HG03571 (cell line): ENCODE data around the gene AGR3.
"Not testable (repeated sequence)": the region's sequence is repeated elsewhere in the genome, so short reads cannot be mapped to it uniquely, and the experiment has no call there.

Source experiments
- ATAC-seq: cut with Tn5 transposase; IDR thresholded peaks from one replicate; pipeline ENCODE4 v1.9.1; 2021; ENCODE audit not compliant: unreplicated experiment

Gene AGR3

GRCh38 chr7:16891874-16892643, 10.3 kb upstream of the AGR3 start:
- ATAC-seq = no peak

GRCh38 chr7:16891338-16891737, 9.6 kb upstream of the AGR3 start:
- no peak for ATAC-seq

- no peak for ATAC-seq
Observed at GRCh38 chr7:16889851-16890415, 8.2 kb upstream of the AGR3 start.

GRCh38 chr7:16889305-16889704, 7.5 kb upstream of the AGR3 start:
- no peak for ATAC-seq

- no peak for ATAC-seq
Observed at GRCh38 chr7:16883918-16884317, 2.1 kb upstream of the AGR3 start.

DNA sequence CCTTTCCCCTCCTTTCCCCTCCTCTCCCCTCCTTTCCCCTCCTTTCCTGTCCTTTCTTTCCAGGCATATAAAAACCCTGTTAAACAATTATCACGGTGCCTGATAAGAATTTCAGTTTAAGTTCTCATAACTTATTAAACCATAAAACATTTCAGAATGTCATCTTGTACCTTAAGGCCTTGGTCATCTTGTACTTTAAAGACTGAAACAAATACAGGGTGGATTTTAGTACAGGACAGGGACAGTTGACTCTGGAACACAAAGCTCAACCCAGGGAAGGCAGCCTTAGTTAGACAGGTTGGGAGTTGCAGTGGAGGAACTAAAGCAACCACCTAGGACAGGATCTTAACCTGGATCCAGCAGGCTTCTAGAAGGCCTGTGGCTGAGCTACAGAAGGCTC, 1.2 kb downstream of the AGR3 start:
- no peak for ATAC-seq

DNA sequence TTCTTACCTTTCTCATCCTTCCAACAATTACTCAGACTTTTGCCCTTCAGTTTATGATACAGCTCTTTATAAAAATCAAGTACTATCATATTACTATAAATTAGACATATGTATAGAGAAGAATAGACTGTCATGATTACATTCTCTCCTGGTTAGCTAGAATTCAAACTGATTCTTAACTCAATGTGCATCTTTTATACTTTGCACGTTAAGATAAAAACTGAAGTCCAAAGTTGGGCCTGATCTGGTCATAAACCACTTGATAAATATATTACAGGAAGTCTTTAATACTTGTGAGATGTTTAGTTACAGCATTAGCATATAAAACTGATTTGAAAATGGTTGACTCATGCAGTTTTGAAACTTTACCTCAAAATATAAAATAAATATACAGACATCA, 2.6 kb downstream of the AGR3 start:
- ATAC-seq = no peak

GRCh38 chr7:16875861-16876260, 5.9 kb downstream of the AGR3 start:
- ATAC-seq = no peak

DNA sequence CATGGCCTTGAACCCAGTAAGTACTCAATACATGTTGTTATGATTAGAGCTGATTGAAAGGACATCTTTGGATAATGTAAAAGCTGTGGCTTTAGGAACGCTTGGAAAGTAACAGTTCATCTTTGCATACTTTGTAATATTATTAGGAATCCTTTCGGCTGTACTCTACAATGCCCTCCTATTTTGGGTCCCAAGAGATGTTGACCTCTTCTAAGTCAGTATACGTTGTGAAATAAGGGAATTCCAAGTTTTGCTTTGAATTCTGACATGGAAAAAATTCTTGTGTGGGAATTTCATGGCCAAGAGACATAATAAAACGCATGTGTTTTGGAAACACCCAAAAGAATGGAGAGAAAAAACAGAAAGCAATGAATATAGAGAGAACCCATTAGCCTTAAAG, 7.7 kb downstream of the AGR3 start:
- ATAC-seq = no peak

GRCh38 chr7:16867328-16867727, 14.5 kb downstream of the AGR3 start:
- no peak for ATAC-seq

GRCh38 chr7:16853189-16853588, 28.6 kb downstream of the AGR3 start:
- not testable (repeated sequence) for ATAC-seq

- ATAC-seq = no peak
Observed at GRCh38 chr7:16851829-16852228, 30.0 kb downstream of the AGR3 start.

DNA sequence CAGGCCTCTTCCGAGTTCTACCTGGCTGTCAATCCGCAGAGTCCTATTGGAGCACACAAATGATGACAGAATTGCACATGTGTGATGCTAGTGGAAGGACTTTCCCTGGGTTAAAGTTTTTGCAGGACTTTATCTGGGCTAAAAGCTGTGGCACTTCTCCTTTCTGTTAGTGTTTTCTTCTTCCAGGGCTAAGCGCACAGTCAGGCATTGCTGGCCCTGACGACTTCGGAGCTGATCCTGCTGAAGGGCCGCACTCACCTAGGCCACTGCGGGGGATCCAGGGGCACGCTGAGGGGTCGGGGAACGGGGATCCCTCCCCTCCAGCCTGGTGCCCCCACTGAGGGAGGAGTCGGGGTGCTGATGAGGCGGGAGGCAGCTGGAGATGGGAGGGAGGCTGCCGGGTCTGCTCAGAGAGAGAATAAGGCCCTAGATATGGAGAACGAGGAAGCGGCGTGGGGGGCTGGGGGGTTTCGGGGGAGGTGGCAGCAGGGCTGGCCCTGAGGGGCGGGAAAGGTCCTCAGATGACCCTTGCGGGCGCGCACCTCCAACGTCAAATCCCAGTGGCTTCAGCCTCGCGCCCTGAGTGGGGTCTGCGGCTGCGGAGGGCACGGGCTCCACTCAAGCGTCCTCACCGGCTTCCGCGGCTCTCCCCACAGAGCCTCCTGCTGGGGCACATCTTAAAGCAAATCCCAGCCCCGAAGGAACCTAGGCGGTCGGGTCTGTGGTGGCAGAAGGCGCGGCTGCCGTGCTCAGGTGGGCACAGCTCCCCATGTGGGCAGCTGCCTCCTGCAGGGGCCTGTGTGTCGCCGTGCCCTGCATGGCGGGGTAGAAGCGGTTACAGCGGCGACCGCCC, 30.9 kb downstream of the AGR3 start:
- ATAC-seq = no peak

- ATAC-seq = no peak
Observed at GRCh38 chr7:16849296-16850148, 32.3 kb downstream of the AGR3 start.

DNA sequence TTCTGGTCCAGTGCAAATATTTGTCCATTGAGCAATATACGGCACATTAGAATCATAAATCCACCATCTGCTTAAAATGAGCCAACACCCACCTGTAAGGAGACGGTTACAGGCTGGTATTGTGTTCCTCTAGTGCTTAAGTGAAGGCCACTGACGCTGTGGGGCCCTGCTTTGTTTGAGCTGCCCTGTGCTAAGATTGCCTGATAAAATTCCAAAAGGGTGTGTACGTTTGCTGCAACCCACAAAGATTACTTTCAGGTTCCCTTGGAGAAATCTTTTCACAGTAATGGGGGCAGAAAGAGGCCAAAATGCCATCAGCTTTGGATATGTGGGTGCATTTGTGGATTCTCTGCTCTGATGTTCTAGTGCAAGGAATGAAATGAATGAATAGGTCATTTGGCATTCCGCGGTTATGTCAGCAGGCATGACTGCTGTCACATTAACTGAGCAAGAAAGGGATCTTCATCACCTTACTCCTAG, 34.4 kb downstream of the AGR3 start:
- ATAC-seq = no peak

- ATAC-seq = no peak
Observed at GRCh38 chr7:16846601-16847165, 35.1 kb downstream of the AGR3 start.

GRCh38 chr7:16845746-16846145, 36.0 kb downstream of the AGR3 start:
- ATAC-seq = no peak

DNA sequence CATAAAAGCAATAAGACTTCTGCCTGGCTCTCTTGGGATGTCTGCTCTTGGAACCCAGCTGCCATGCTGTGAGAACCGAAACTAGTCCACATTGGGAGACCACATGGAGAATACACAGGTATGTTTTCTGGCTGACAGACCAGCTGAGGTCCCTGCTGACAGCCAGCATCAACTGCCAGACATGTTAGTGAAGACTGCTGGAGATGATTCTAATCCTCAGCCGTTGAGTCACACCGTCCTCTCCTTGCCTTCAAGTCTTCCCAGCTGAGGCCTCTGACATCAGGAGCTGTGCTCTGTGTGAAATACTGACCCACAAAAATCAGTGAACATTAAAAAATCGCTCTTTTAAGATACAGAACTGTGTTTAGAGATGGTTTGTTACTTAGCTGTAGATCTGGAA, 40.1 kb downstream of the AGR3 start:
- no peak for ATAC-seq

- ATAC-seq = no peak
Observed at GRCh38 chr7:16840094-16840493, 41.7 kb downstream of the AGR3 start.

GRCh38 chr7:16839646-16840045, 42.1 kb downstream of the AGR3 start:
- no peak for ATAC-seq

DNA sequence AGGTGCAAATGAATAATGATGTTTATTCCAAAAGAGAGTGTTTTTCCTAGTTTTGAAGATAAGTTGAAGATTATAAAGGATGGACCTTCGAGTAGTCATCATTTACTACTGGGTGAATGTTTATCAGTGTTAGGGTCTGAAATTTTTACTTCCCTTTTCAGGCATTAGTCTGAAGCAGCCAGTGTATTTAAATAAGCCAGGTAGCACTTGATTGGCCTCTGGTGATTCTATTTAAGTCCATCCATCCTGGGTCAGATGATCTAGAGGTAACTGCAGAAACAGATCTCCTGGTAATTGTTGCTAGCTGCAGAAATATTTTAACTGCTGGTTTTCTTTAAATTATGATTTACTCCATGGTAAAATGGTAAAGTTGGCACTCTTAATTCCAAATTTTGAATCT, 42.9 kb downstream of the AGR3 start:
- ATAC-seq = no peak
